IMR-90 (cell line): ENCODE data around the gene GAS5. TPM values are rescaled to one million over a fixed set of nuclear protein-coding genes. Genes with fewer than 3 reads are reported as not detected.

Experiments
- ATAC-seq: fragments of 200-7000 bp; cut with Tn5 transposase; 2 replicates; pipeline ENCODE4 v1.9.1; 2020; ENCODE audit warnings: low read depth, mild to moderate bottlenecking, moderate library complexity
- BruUV-seq: library from RNA; stranded (reverse); fragments of 400-500 nt; replicated peaks from 2 replicates; lab custom pipeline; 2021; lab: Mats Ljungman, UMichigan
- CTCF ChIA-PET: fragments of 300-600 bp; formaldehyde crosslinking; extraction: SDS; loops from one replicate; lab custom pipeline; 2021; ENCODE audit warnings: antibody characterized with exemption; lab: Yijun Ruan, JAX
- POLR2A ChIA-PET: fragments of 300-600 bp; sonication (Branson Sonifier 250); formaldehyde crosslinking; loops from one replicate; lab custom pipeline; 2022; ENCODE audit warnings: antibody characterized with exemption; ENCODE audit not compliant: unreplicated experiment; lab: Charles Lee
- DNase-seq: peaks from one replicate; pipeline ENCODE4 v3.0.0; 2013
- H2AFZ ChIP-seq: replicated peaks from 2 replicates; pipeline ENCODE3; 2013; ENCODE audit warnings: low read length, mild to moderate bottlenecking; ENCODE audit not compliant: poor library complexity
- H2AK5ac ChIP-seq: 2 replicates; pipeline ENCODE4 v1.6.1; 2013; ENCODE audit warnings: low read depth, low read length, inconsistent platforms
- H2AK9ac ChIP-seq: replicated peaks from 2 replicates; pipeline ENCODE3; 2013; ENCODE audit warnings: mild to moderate bottlenecking, low read depth, low read length, moderate library complexity; ENCODE audit not compliant: poor library complexity
- H2BK120ac ChIP-seq: 2 replicates; pipeline ENCODE4 v1.6.1; 2013; ENCODE audit warnings: low read depth, low read length, inconsistent platforms
- H2BK15ac ChIP-seq: 3 replicates; pipeline ENCODE4 v1.6.1; 2013; ENCODE audit warnings: low read depth, low read length, inconsistent platforms
- H2BK20ac ChIP-seq: 2 replicates; pipeline ENCODE4 v1.6.1; 2013; ENCODE audit warnings: low read depth, mild to moderate bottlenecking, inconsistent platforms, low read length, moderate library complexity
- H2BK5ac ChIP-seq: 2 replicates; pipeline ENCODE4 v1.6.1; 2013; ENCODE audit warnings: mild to moderate bottlenecking, low read depth, low read length, inconsistent platforms; ENCODE audit not compliant: poor library complexity, severe bottlenecking
- H3K14ac ChIP-seq: replicated peaks from 2 replicates; pipeline ENCODE4 v1.6.1; 2013; ENCODE audit warnings: low read depth, low read length, inconsistent platforms
- H3K18ac ChIP-seq: 2 replicates; pipeline ENCODE4 v1.6.1; 2013; ENCODE audit warnings: low read depth, low read length, control low read depth
- H3K23ac ChIP-seq: 2 replicates; pipeline ENCODE4 v1.6.1; 2013; ENCODE audit warnings: low read depth, low read length, inconsistent platforms
- H3K27ac ChIP-seq: 2 replicates; pipeline ENCODE4 v1.5.1; 2013; ENCODE audit warnings: mild to moderate bottlenecking, control low read depth, low read length; ENCODE audit not compliant: insufficient read depth
- H3K27me3 ChIP-seq: 2 replicates; pipeline ENCODE4 v1.6.1; 2013; ENCODE audit warnings: low read length; ENCODE audit not compliant: control insufficient read depth, insufficient read depth
- H3K36me3 ChIP-seq: 2 replicates; pipeline ENCODE4 v1.6.1; 2013; ENCODE audit warnings: low read length, mixed read lengths; ENCODE audit not compliant: control insufficient read depth, insufficient read depth
- H3K4ac ChIP-seq: 2 replicates; pipeline ENCODE4 v1.6.1; 2013; ENCODE audit warnings: low read depth, low read length, inconsistent platforms
- H3K4me1 ChIP-seq: 2 replicates; pipeline ENCODE4 v1.6.1; 2013; ENCODE audit warnings: low read length, mixed read lengths; ENCODE audit not compliant: control insufficient read depth, insufficient read depth
- H3K4me2 ChIP-seq: 2 replicates; pipeline ENCODE4 v1.6.1; 2013; ENCODE audit warnings: low read depth, mild to moderate bottlenecking, control low read depth, low read length, moderate library complexity
- H3K4me3 ChIP-seq: 2 replicates; pipeline ENCODE4 v1.5.1; 2013; ENCODE audit warnings: low read depth, mild to moderate bottlenecking, control low read depth, low read length, moderate library complexity; ENCODE audit not compliant: insufficient read depth
- H3K56ac ChIP-seq: 2 replicates; pipeline ENCODE4 v1.6.1; 2013; ENCODE audit warnings: low read length, inconsistent platforms; ENCODE audit not compliant: insufficient read depth; ENCODE audit errors: extremely low read depth
- H3K79me1 ChIP-seq, 2 experiments: 2 replicates each; pipeline ENCODE4 v1.6.1; 2013; ENCODE audit warnings: low read length in 2 of 2, inconsistent platforms in 1 of 2, low read depth in 1 of 2
- H3K9ac ChIP-seq: 2 replicates; pipeline ENCODE4 v1.6.1; 2013; ENCODE audit warnings: low read depth, low read length, control low read depth
- H3K9me1 ChIP-seq: 2 replicates; pipeline ENCODE4 v1.6.1; 2013; ENCODE audit warnings: low read length, inconsistent platforms; ENCODE audit not compliant: insufficient read depth
- H3K9me3 ChIP-seq: 2 replicates; pipeline ENCODE4 v1.6.1; 2013; ENCODE audit warnings: low read length; ENCODE audit not compliant: control insufficient read depth, insufficient read depth
- H4K20me1 ChIP-seq: 2 replicates; pipeline ENCODE4 v1.6.1; 2013; ENCODE audit warnings: low read length, inconsistent platforms; ENCODE audit not compliant: insufficient read depth
- H4K5ac ChIP-seq: 2 replicates; pipeline ENCODE4 v1.6.1; 2013; ENCODE audit warnings: mild to moderate bottlenecking, low read depth, low read length, control low read depth
- H4K8ac ChIP-seq, 2 experiments: 2 replicates each; pipeline ENCODE4 v1.6.1; 2013; ENCODE audit warnings: low read depth in 2 of 2, low read length in 2 of 2, control low read depth in 1 of 2, inconsistent platforms in 1 of 2
- H4K91ac ChIP-seq: 2 replicates; pipeline ENCODE4 v1.6.1; 2013; ENCODE audit warnings: low read depth, low read length, inconsistent platforms; ENCODE audit not compliant: insufficient read depth
- BHLHE40 ChIP-seq: fragments of 150-350 bp; IDR thresholded peaks from 2 replicates; pipeline ENCODE4 v1.6.1; 2016; ENCODE audit warnings: mild to moderate bottlenecking, low read depth, low read length
- CHD1 ChIP-seq: IDR thresholded peaks from 2 replicates; pipeline ENCODE4 v1.6.1; 2012; ENCODE audit warnings: low read depth, low read length, improper control_type of control experiment
- FOS ChIP-seq: fragments of 150-350 bp; IDR thresholded peaks from 2 replicates; pipeline ENCODE4 v1.6.1; 2016; ENCODE audit warnings: low read depth, low read length
- MAFK ChIP-seq: IDR thresholded peaks from 2 replicates; pipeline ENCODE4 v1.6.1; 2012; ENCODE audit warnings: low read depth, low read length, improper control_type of control experiment
- MAZ ChIP-seq: IDR thresholded peaks from 2 replicates; pipeline ENCODE4 v1.6.1; 2012; ENCODE audit warnings: low read depth, mild to moderate bottlenecking, low read length, improper control_type of control experiment, moderate library complexity, borderline replicate concordance
- NFE2L2 ChIP-seq: fragments of 150-350 bp; IDR thresholded peaks from 2 replicates; pipeline ENCODE4 v1.6.1; 2016; ENCODE audit warnings: low read depth, mild to moderate bottlenecking, low read length
- POLR2A ChIP-seq: IDR thresholded peaks from 2 replicates; pipeline ENCODE4 v1.6.1; 2012; ENCODE audit warnings: mild to moderate bottlenecking, low read depth, low read length
- RCOR1 ChIP-seq: IDR thresholded peaks from 2 replicates; pipeline ENCODE4 v1.6.1; 2012; ENCODE audit warnings: mild to moderate bottlenecking, low read length, improper control_type of control experiment; ENCODE audit not compliant: insufficient replicate concordance
- RFX5 ChIP-seq: IDR thresholded peaks from 2 replicates; pipeline ENCODE4 v1.8.0; 2012; ENCODE audit warnings: low read depth, mild to moderate bottlenecking, low read length, moderate library complexity
- SMC3 ChIP-seq: fragments of 150-350 bp; IDR thresholded peaks from 2 replicates; pipeline ENCODE4 v1.6.1; 2016; ENCODE audit warnings: low read depth, mild to moderate bottlenecking, antibody characterized with exemption, low read length, moderate library complexity
- WGBS, 2 experiments: methylation state at CpG; one replicate each; pipeline versions ENCODE4 v1.1.5 to v1.1.7; 2013; ENCODE audit warnings: missing lambda C conversion rate in 2 of 2; ENCODE audit not compliant: insufficient read length in 1 of 2; ENCODE audit errors: extremely low coverage in 2 of 2; 5-methylcytosine and 5-hydroxymethylcytosine counted together
- dilution Hi-C: fragments of 300-500 bp; cut with HindIII; formaldehyde crosslinking; loops from one replicate; pipeline ENCODE4 v1.14.3; 2018; ENCODE audit warnings: low sequenced_read_pairs; ENCODE audit not compliant: unreplicated experiment
- in situ Hi-C: fragments of 300-500 bp; cut with MboI; formaldehyde crosslinking; loops from 3 replicates; pipeline ENCODE4 v1.14.3; 2019; ENCODE audit warnings: low sequenced_read_pairs, inconsistent platforms, mixed read lengths
- intact Hi-C: fragments of 100-400 bp; cut with micrococcal nuclease; formaldehyde crosslinking; loops from 2 replicates; pipeline ENCODE4 v1.10.0; 2022
- polyA plus RNA-seq, 3 experiments: library from polyadenylated mRNA; depleted of rRNA; stranded (reverse); fragments of >200 nt; gene quantifications; 2 replicates each; pipeline ENCODE4 v1.2.3, GENCODE V29; 2012; ENCODE audit warnings: low replicate concordance in 1 of 3
- total RNA-seq: library from RNA; depleted of rRNA; stranded (reverse); fragments of >200 nt; gene quantifications from 2 replicates; pipeline ENCODE4 v1.2.3, GENCODE V29; 2012
- TF ChIP-seq, protein P1 (sequence below): fragments of 150-350 bp; IDR thresholded peaks from 2 replicates; pipeline ENCODE4 v1.6.1; 2016; ENCODE audit warnings: low read depth, mild to moderate bottlenecking, low read length, moderate library complexity, borderline replicate concordance
- TF ChIP-seq, protein P2 (sequence below): conservative IDR thresholded peaks from 2 replicates; pipeline ENCODE4 v1.5.1; 2012; ENCODE audit warnings: mild to moderate bottlenecking, low read depth, low read length, improper control_type of control experiment
- TF ChIP-seq, protein P3 (sequence below): fragments of 150-350 bp; IDR thresholded peaks from 2 replicates; pipeline ENCODE4 v1.6.1; 2017; ENCODE audit warnings: mild to moderate bottlenecking, antibody characterized with exemption, low read length, low read depth

The GAS5 gene
- total and polyA plus RNA-seq, 2 of the 4 experiments (the other 2 are of a cell fraction): 380 to 737 TPM

DNA sequence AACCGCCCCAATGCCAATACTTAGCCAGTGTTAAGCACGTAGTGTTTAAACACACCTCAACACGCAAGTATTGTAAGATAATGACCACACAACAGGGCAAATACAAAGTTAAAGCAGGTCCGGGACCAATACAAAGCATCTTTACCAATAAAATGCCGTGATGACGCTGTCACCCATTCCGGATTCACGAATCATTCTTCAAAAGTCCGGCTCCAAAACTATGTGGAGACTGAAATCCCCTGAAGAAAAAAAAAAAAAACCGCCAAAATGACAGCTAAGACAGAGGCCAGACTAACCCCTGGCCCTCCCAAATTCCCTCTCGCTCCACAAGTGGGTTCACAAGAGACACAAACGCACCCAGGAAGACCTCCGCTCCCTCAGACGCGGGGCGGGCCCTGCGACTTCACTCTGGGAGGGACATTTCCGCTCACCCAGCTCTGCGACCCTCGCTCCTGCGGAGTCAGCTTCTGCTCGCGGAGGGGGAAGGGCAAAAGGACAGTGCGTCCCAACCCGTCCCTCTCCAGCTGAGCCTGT lies 43.9 kb downstream of the GAS5 start:
- BruUV-seq: TSS peak; percentile 58
- in situ Hi-C loops (loop anchor here (10.0 kb wide), 2 partner anchors 389 to 1079 kb away; no protein-coding TSS in a partner anchor), dilution Hi-C loops (no loop called here), intact Hi-C loops (loop anchor here (1.0 to 5.0 kb wide), 6 partner anchors 29 to 1079 kb away; partner anchors contain the start of genes PRDX6 and TNFSF4)
- H3K4me1 ChIP-seq: peaks cover 2% of the 10 kb centered on the region; the same call in 1 of the 2 replicates
- peak overlapping the region; percentile 90 for H3K23ac ChIP-seq
- H3K79me1 ChIP-seq: peaks cover 10 to 42% of the 10 kb centered on the region in 2 experiments
- 0 out of 2 replicates have a peak, but pooled peaks cover under 1% of the 10 kb centered on the region for H3K36me3 ChIP-seq
- no peak overlapping the region for H3K18ac ChIP-seq
- H2BK5ac ChIP-seq: peak overlapping the region; percentile 74
- peak overlapping the region; percentile 74 for H3K27ac ChIP-seq
- DNase-seq (peak; percentile 20), ATAC-seq (no peak; the same call in 1 of the 2 replicates)
- H4K5ac ChIP-seq: peak overlapping the region; percentile 53; the same call in 1 of the 2 replicates
- H2BK120ac ChIP-seq: peak overlapping the region; percentile 58
- H3K4ac ChIP-seq: peak overlapping the region; percentile 72
- H4K91ac ChIP-seq: peak overlapping the region; percentile 71
- WGBS, 2 experiments: 0% methylated on average over 6 of the region's 25 CpGs; no CpG with 5 or more reads in 1 of the 2 experiments
- H2BK20ac ChIP-seq: 0 out of 2 replicates have a peak overlapping the region, but pooled peaks have one; percentile 5
- H2AFZ ChIP-seq: peak overlapping the region; percentile 97
- CTCF ChIA-PET: interaction anchor here (2.7 kb wide), 1 partner anchor 394 kb away, joined by 14 read pairs; no protein-coding TSS in a partner anchor
- H2BK15ac ChIP-seq: peak overlapping the region; percentile 79
- no peak for TF ChIP-seq SMC3
- TF ChIP-seq NFE2L2: no peak
- no peak for TF ChIP-seq MAFK
- no peak for TF ChIP-seq CHD1
- TF ChIP-seq, protein P1, sequence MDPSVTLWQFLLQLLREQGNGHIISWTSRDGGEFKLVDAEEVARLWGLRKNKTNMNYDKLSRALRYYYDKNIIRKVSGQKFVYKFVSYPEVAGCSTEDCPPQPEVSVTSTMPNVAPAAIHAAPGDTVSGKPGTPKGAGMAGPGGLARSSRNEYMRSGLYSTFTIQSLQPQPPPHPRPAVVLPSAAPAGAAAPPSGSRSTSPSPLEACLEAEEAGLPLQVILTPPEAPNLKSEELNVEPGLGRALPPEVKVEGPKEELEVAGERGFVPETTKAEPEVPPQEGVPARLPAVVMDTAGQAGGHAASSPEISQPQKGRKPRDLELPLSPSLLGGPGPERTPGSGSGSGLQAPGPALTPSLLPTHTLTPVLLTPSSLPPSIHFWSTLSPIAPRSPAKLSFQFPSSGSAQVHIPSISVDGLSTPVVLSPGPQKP: no peak
- no peak for TF ChIP-seq POLR2A
- no peak for TF ChIP-seq BHLHE40
- TF ChIP-seq, protein P2, sequence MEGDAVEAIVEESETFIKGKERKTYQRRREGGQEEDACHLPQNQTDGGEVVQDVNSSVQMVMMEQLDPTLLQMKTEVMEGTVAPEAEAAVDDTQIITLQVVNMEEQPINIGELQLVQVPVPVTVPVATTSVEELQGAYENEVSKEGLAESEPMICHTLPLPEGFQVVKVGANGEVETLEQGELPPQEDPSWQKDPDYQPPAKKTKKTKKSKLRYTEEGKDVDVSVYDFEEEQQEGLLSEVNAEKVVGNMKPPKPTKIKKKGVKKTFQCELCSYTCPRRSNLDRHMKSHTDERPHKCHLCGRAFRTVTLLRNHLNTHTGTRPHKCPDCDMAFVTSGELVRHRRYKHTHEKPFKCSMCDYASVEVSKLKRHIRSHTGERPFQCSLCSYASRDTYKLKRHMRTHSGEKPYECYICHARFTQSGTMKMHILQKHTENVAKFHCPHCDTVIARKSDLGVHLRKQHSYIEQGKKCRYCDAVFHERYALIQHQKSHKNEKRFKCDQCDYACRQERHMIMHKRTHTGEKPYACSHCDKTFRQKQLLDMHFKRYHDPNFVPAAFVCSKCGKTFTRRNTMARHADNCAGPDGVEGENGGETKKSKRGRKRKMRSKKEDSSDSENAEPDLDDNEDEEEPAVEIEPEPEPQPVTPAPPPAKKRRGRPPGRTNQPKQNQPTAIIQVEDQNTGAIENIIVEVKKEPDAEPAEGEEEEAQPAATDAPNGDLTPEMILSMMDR: no peak
- no peak for TF ChIP-seq RFX5
- no peak for TF ChIP-seq MAZ
- no peak for TF ChIP-seq RCOR1
- TF ChIP-seq, protein P3, sequence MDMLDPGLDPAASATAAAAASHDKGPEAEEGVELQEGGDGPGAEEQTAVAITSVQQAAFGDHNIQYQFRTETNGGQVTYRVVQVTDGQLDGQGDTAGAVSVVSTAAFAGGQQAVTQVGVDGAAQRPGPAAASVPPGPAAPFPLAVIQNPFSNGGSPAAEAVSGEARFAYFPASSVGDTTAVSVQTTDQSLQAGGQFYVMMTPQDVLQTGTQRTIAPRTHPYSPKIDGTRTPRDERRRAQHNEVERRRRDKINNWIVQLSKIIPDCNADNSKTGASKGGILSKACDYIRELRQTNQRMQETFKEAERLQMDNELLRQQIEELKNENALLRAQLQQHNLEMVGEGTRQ: no peak
- no peak for TF ChIP-seq FOS
- H3K27me3 ChIP-seq: no peaks in the 10 kb centered on the region
- H3K4me2 ChIP-seq: peak overlapping the region; percentile 96
- no peaks in the 10 kb centered on the region for H4K20me1 ChIP-seq
- H4K8ac ChIP-seq: peak overlapping the region; percentile 32 to 87
- peak overlapping the region; percentile 91 for H3K14ac ChIP-seq
- peak overlapping the region; percentile 72 for H3K9ac ChIP-seq
- POLR2A ChIA-PET: interaction anchor here (0.5 to 0.9 kb wide), 3 partner anchors 9 to 60 kb away, joined by 3 to 6 read pairs (median 3); no protein-coding TSS in a partner anchor
- H3K9me3 ChIP-seq: no peaks in the 10 kb centered on the region
- H2AK9ac ChIP-seq: peak overlapping the region; percentile 96
- no peaks in the 10 kb centered on the region for H3K9me1 ChIP-seq
- H2AK5ac ChIP-seq: peak overlapping the region; percentile 57; the same call in 1 of the 2 replicates
- H3K4me3 ChIP-seq: peak overlapping the region; percentile 65
- H3K56ac ChIP-seq: peak overlapping the region; percentile 96
